SK-N-SH (cell line): Measurements from ENCODE around the gene STXBP1. TPM values are rescaled to one million over a fixed set of nuclear protein-coding genes. Genes with fewer than 3 reads are reported as not detected.
A peak's percentile ranks its signal among the peaks of the same experiment; 100 is the strongest.
"Not testable (repeated sequence)": the region's sequence is repeated elsewhere in the genome, so short reads cannot be mapped to it uniquely, and the experiment has no call there.

Source experiments
- CTCF ChIA-PET: fragments of 300-600, 350-600 bp; formaldehyde crosslinking; extraction: SDS; loops from one replicate; lab custom pipeline; 2021; lab: Yijun Ruan, JAX
- POLR2A ChIA-PET: fragments of 350-600 bp; sonication (Branson Sonifier 250); formaldehyde crosslinking; extraction: SDS; loops from one replicate; lab custom pipeline; 2020; ENCODE audit warnings: antibody characterized with exemption, inconsistent platforms; lab: Yijun Ruan, JAX
- DNase-seq: peaks from one replicate; pipeline ENCODE4 v3.0.0; 2012
- H2AFZ ChIP-seq: fragments of 200-600 bp; sonication (generic); 2 replicates; pipeline ENCODE4 v1.8.1; 2016; ENCODE audit warnings: antibody characterized with exemption, mild to moderate bottlenecking, low read depth
- H3F3A ChIP-seq: fragments of 200-600 bp; sonication (generic); replicated peaks from 2 replicates; pipeline ENCODE3; 2016; ENCODE audit warnings: antibody characterized with exemption, mild to moderate bottlenecking; ENCODE audit not compliant: insufficient read depth
- H3K27ac ChIP-seq, 2 experiments: fragments of 200-500 bp in 1 of 2; fragments of 200-600 bp in 1 of 2; sonication (Bioruptor generic) in 1 of 2; sonication (generic), shearing (Covaris generic) in 1 of 2; 2 replicates each; pipeline versions ENCODE4 v1.5.1 to v1.6.1; 2014 to 2016; ENCODE audit warnings: low read depth in 2 of 2, inconsistent platforms in 1 of 2, low read length in 1 of 2, mild to moderate bottlenecking in 1 of 2, mixed read lengths in 1 of 2
- H3K27me3 ChIP-seq: fragments of 200-600 bp; sonication (generic), shearing (Covaris generic); 2 replicates; pipeline ENCODE4 v1.6.1; 2016; ENCODE audit warnings: mixed run types; ENCODE audit not compliant: insufficient read depth
- H3K36me3 ChIP-seq, 2 experiments: fragments of 200-500 bp in 1 of 2; fragments of 200-600 bp in 1 of 2; sonication (Bioruptor generic) in 1 of 2; sonication (generic) in 1 of 2; replicated peaks in 1 of 2; 2 replicates each; pipeline versions ENCODE3 to v1.5.1; 2014 to 2016; ENCODE audit warnings: low read length in 1 of 2, mild to moderate bottlenecking in 1 of 2; ENCODE audit not compliant: insufficient read depth in 2 of 2, control insufficient read depth in 1 of 2
- H3K4me1 ChIP-seq, 2 experiments: fragments of 200-500 bp in 1 of 2; fragments of 200-600 bp in 1 of 2; sonication (Bioruptor generic) in 1 of 2; sonication (generic), shearing (Covaris generic) in 1 of 2; 2 replicates each; pipeline versions ENCODE4 v1.5.1 to v1.6.1; 2014 to 2016; ENCODE audit warnings: low read depth in 1 of 2, low read length in 1 of 2, mixed run types in 1 of 2; ENCODE audit not compliant: insufficient read depth in 2 of 2, control insufficient read depth in 1 of 2
- H3K4me2 ChIP-seq: fragments of 200-600 bp; sonication (generic), shearing (Covaris generic); 2 replicates; pipeline ENCODE4 v1.6.1; 2017; ENCODE audit warnings: mixed run types
- H3K4me3 ChIP-seq, 2 experiments: fragments of 200-500 bp in 1 of 2; fragments of 200-600 bp in 1 of 2; sonication (Bioruptor generic) in 1 of 2; sonication (generic), shearing (Covaris generic) in 1 of 2; 2 replicates each; pipeline versions ENCODE4 v1.5.1 to v1.8.1; 2014 to 2016; ENCODE audit warnings: low read depth in 2 of 2, inconsistent platforms in 1 of 2, low read length in 1 of 2, mild to moderate bottlenecking in 1 of 2, mixed read lengths in 1 of 2, moderate library complexity in 1 of 2
- H3K79me2 ChIP-seq: fragments of 200-600 bp; sonication (generic); 2 replicates; pipeline ENCODE4 v1.8.1; 2017; ENCODE audit warnings: mild to moderate bottlenecking; ENCODE audit not compliant: insufficient read depth
- H3K9ac ChIP-seq: fragments of 200-600 bp; sonication (generic); 2 replicates; pipeline ENCODE4 v1.6.1; 2017; ENCODE audit warnings: mixed run types
- H3K9me2 ChIP-seq: fragments of 200-600 bp; sonication (generic); 2 replicates; pipeline ENCODE4 v1.6.1; 2017; ENCODE audit warnings: mixed run types
- H3K9me3 ChIP-seq: fragments of 200-600 bp; sonication (generic); 2 replicates; pipeline ENCODE4 v1.6.1; 2017; ENCODE audit warnings: mixed run types, mild to moderate bottlenecking, moderate library complexity
- H4K20me1 ChIP-seq: fragments of 200-600 bp; sonication (generic); 2 replicates; pipeline ENCODE4 v1.6.1; 2017; ENCODE audit warnings: mild to moderate bottlenecking, mixed run types; ENCODE audit not compliant: insufficient read depth
- CHD2 ChIP-seq: fragments of 150-350 bp; IDR thresholded peaks from 2 replicates; pipeline ENCODE4 v1.6.1; 2018; ENCODE audit warnings: low read length; ENCODE audit not compliant: partially characterized antibody
- FOSL2 ChIP-seq: IDR thresholded peaks from 2 replicates; pipeline ENCODE4 v1.4.0; 2012; ENCODE audit warnings: low read depth, mild to moderate bottlenecking, moderate library complexity, borderline replicate concordance
- FOXJ3 ChIP-seq: sonication (generic); formaldehyde crosslinking; IDR thresholded peaks from 2 replicates; pipeline ENCODE4 v1.5.1; 2020; ENCODE audit warnings: mild to moderate bottlenecking, missing genetic modification reagents
- FOXM1 ChIP-seq: IDR thresholded peaks from 2 replicates; pipeline ENCODE4 v1.4.0; 2012; ENCODE audit warnings: low read depth, mild to moderate bottlenecking
- GATA2 ChIP-seq: sonication (generic); formaldehyde crosslinking; IDR thresholded peaks from 2 replicates; pipeline ENCODE4 v1.5.0; 2020; ENCODE audit warnings: mild to moderate bottlenecking, missing genetic modification reagents
- JUND ChIP-seq: IDR thresholded peaks from 2 replicates; pipeline ENCODE4 v1.4.0; 2012
- MAX ChIP-seq: IDR thresholded peaks from 2 replicates; pipeline ENCODE4 v1.4.0; 2012; ENCODE audit warnings: low read depth
- MXI1 ChIP-seq: IDR thresholded peaks from 2 replicates; pipeline ENCODE4 v1.6.1; 2012; ENCODE audit warnings: mild to moderate bottlenecking, low read depth, low read length, improper control_type of control experiment
- NFIC ChIP-seq: IDR thresholded peaks from 2 replicates; pipeline ENCODE4 v1.4.0; 2012; ENCODE audit warnings: borderline replicate concordance
- RAD21 ChIP-seq: IDR thresholded peaks from 2 replicates; pipeline ENCODE4 v1.6.1; 2012; ENCODE audit warnings: mild to moderate bottlenecking, low read length
- RCOR1 ChIP-seq: fragments of 150-350 bp; IDR thresholded peaks from 2 replicates; pipeline ENCODE4 v1.6.1; 2017; ENCODE audit warnings: antibody characterized with exemption, low read length
- TCF12 ChIP-seq: IDR thresholded peaks from 2 replicates; pipeline ENCODE4 v1.4.0; 2012
- WGBS: methylation state at CpG from one replicate; pipeline ENCODE4 v1.1.6; 2017; ENCODE audit warnings: low lambda C conversion rate; 5-methylcytosine and 5-hydroxymethylcytosine counted together
- polyA plus RNA-seq, 3 experiments: library from polyadenylated mRNA; depleted of rRNA; stranded (reverse); fragments of >200 nt; gene quantifications; 2 replicates each; pipeline ENCODE4 v1.2.3, GENCODE V29; 2012

STXBP1 gene
- polyA plus RNA-seq, 1 of the 3 experiments (the other 2 are of a cell fraction) = 44.3 TPM

- 0 out of 4 replicates have a peak overlapping the region, but pooled peaks of 1 of the 2 experiments have one; percentile 1 for H3K4me3 ChIP-seq
- CTCF ChIA-PET = interaction anchor here (0.6 to 17.4 kb wide), 6 partner anchors 16 to 143 kb away, joined by 3 to 277 read pairs (median 8); no protein-coding TSS in a partner anchor
- DNase-seq = no peak
These were observed 37.7 kb upstream of the STXBP1 start for GRCh38 chr9:127574072-127574993.

GRCh38 chr9:127575875-127576778 is 36.0 kb upstream of the STXBP1 start:
- Histone ChIP-seq H3K79me2 (peaks cover 49% of the 10 kb centered on the region), H3K9me2 (no peaks in the 10 kb centered on the region), H3K27me3 (no peaks in the 10 kb centered on the region), H3K4me3 (no peak overlapping the region), H2AFZ (no peak overlapping the region), H4K20me1 (no peaks in the 10 kb centered on the region), H3K4me2 (no peak overlapping the region), H3K27ac (no peak overlapping the region), H3F3A (peaks cover 16% of the 10 kb centered on the region), H3K4me1 (peaks cover 7 to 16% of the 10 kb centered on the region in 2 experiments; a peak in 3 of 4 replicates), H3K9ac (no peak overlapping the region), H3K9me3 (no peaks in the 10 kb centered on the region), H3K36me3 (peaks cover 0 to 9% of the 10 kb centered on the region in 2 experiments)
- 88% methylated on average over 13 of the region's 13 CpGs for WGBS
- no peak for DNase-seq
- TF ChIP-seq FOXJ3 (no peak), RCOR1 (no peak), MXI1 (no peak), TCF12 (no peak), MAX (no peak), GATA2 (CRISPR knock-in tag) (no peak), CHD2 (no peak)
- POLR2A ChIA-PET = no interaction called here
- CTCF ChIA-PET = interaction anchor here (0.6 to 17.4 kb wide), 5 partner anchors 10 to 83 kb away, joined by 3 to 277 read pairs (median 9); no protein-coding TSS in a partner anchor

More at GRCh38 chr9:127574072-127574993, 37.7 kb upstream of the STXBP1 start:
- H3K27ac ChIP-seq = peak overlapping the region; percentile 51 to 68; a peak in 3 of 4 replicates
- H4K20me1 ChIP-seq = no peaks in the 10 kb centered on the region
- H2AFZ ChIP-seq = no peak overlapping the region
- H3K27me3 ChIP-seq = no peaks in the 10 kb centered on the region
- peaks cover 0 to 5% of the 10 kb centered on the region in 2 experiments for H3K36me3 ChIP-seq
- no peaks in the 10 kb centered on the region for H3K9me3 ChIP-seq
- TF ChIP-seq TCF12 = peak; percentile 41
- TF ChIP-seq FOXM1 = no peak
- peak; percentile 46 for TF ChIP-seq NFIC
- TF ChIP-seq RAD21 = 0 out of 2 replicates have a peak, but pooled peaks have one; percentile 18
- TF ChIP-seq RCOR1 = peak; percentile 15; the same call in 1 of the 2 replicates
- TF ChIP-seq CHD2 = no peak
- TF ChIP-seq FOSL2 = peak; percentile 16; the same call in 1 of the 2 replicates
- no peak for TF ChIP-seq JUND
- TF ChIP-seq, all 33 proteins: peak for 5
- POLR2A ChIA-PET = no interaction called here
- 62% methylated on average over 10 of the region's 10 CpGs for WGBS
- H3K9ac ChIP-seq = no peak overlapping the region
- H3F3A ChIP-seq = peaks cover 13% of the 10 kb centered on the region
- H3K4me1 ChIP-seq = peaks cover 22 to 24% of the 10 kb centered on the region in 2 experiments; a peak in 3 of 4 replicates
- peak overlapping the region; percentile 62 for H3K4me2 ChIP-seq
- H3K9me2 ChIP-seq = no peaks in the 10 kb centered on the region
- peaks cover 34% of the 10 kb centered on the region for H3K79me2 ChIP-seq

- H3K4me2 ChIP-seq = peak overlapping the region; percentile 54; the same call in 1 of the 2 replicates
- peaks cover 6 to 16% of the 10 kb centered on the region in 2 experiments; a peak in 3 of 4 replicates for H3K4me1 ChIP-seq
- H3K9me3 ChIP-seq, H3K4me3 ChIP-seq, H3K9me2 ChIP-seq, H3K27ac ChIP-seq, DNase-seq, H2AFZ ChIP-seq, H4K20me1 ChIP-seq, H3K9ac ChIP-seq, H3K27me3 ChIP-seq, POLR2A ChIA-PET: not testable (repeated sequence)
- peaks cover 50% of the 10 kb centered on the region for H3K79me2 ChIP-seq
- CTCF ChIA-PET = interaction anchor here (0.6 to 17.4 kb wide), 4 partner anchors 9 to 157 kb away, joined by 4 to 277 read pairs (median 8); partner anchors contain the start of gene TOR2A
- peaks cover 0 to 14% of the 10 kb centered on the region in 2 experiments for H3K36me3 ChIP-seq
- WGBS = 87% methylated on average over 7 of the region's 7 CpGs
- H3F3A ChIP-seq = peaks cover 16% of the 10 kb centered on the region
These were observed 34.9 kb upstream of the STXBP1 start for GRCh38 chr9:127577194-127577593.
